Thoracic aorta (tissue), 2 donors: Measurements from ENCODE around the gene RFX5. TPM values are rescaled to one million over a fixed set of nuclear protein-coding genes. Genes with fewer than 3 reads are reported as not detected.

Experiments
- ATAC-seq: fragments of 150-250 bp; one replicate; pipeline ENCODE4 v1.8.0; 2017; ENCODE audit warnings: low read depth; ENCODE audit not compliant: insufficient number of reproducible peaks, low FRiP score
- DNase-seq: peaks from one replicate; pipeline ENCODE4 v3.0.0-alpha.2; 2020; ENCODE audit warnings: low spot score
- H3K27ac ChIP-seq, 2 donors: fragments of 200-600 bp; sonication (generic); 1 replicate in 1 of 2; 2 replicates in 1 of 2; pipeline ENCODE4 v1.5.1; 2016; ENCODE audit warnings: mild to moderate bottlenecking in 2 of 2, moderate library complexity in 2 of 2
- H3K27me3 ChIP-seq: fragments of 200-600 bp; sonication (generic); replicated peaks from 2 replicates; pipeline ENCODE4 v1.6.0; 2016; ENCODE audit warnings: mild to moderate bottlenecking; ENCODE audit not compliant: insufficient read depth
- H3K36me3 ChIP-seq: fragments of 200-600 bp; sonication (generic); one replicate; pipeline ENCODE4 v1.5.1; 2016
- H3K4me1 ChIP-seq, 2 donors: fragments of 200-600 bp; sonication (generic); 1 replicate in 1 of 2; 2 replicates in 1 of 2; pipeline versions ENCODE4 v1.5.1 to v1.6.0; 2016; ENCODE audit warnings: low read depth in 2 of 2, mild to moderate bottlenecking in 1 of 2; ENCODE audit not compliant: control insufficient read depth in 1 of 2
- H3K4me3 ChIP-seq: fragments of 200-600 bp; sonication (generic); 2 replicates; pipeline ENCODE4 v1.5.1; 2016; ENCODE audit warnings: mild to moderate bottlenecking
- H3K9me3 ChIP-seq: fragments of 200-600 bp; sonication (generic); 2 replicates; pipeline ENCODE4 v1.5.1; 2016
- total RNA-seq, 2 donors: library from RNA; depleted of rRNA; stranded (reverse); fragments of >200 nt; gene quantifications; one replicate each; pipeline versions ENCODE4 v1.1.0 to v1.2.3, GENCODE V29; 2016
- TF ChIP-seq, protein P1 (sequence below): fragments of 200-600 bp; sonication (generic); IDR thresholded peaks from one replicate; pipeline ENCODE4 v1.5.1; 2019; ENCODE audit warnings: antibody characterized with exemption

Gene RFX5
- total RNA-seq, 2 donors from 2014 or later, result 49.3 to 51.7 TPM

DNA sequence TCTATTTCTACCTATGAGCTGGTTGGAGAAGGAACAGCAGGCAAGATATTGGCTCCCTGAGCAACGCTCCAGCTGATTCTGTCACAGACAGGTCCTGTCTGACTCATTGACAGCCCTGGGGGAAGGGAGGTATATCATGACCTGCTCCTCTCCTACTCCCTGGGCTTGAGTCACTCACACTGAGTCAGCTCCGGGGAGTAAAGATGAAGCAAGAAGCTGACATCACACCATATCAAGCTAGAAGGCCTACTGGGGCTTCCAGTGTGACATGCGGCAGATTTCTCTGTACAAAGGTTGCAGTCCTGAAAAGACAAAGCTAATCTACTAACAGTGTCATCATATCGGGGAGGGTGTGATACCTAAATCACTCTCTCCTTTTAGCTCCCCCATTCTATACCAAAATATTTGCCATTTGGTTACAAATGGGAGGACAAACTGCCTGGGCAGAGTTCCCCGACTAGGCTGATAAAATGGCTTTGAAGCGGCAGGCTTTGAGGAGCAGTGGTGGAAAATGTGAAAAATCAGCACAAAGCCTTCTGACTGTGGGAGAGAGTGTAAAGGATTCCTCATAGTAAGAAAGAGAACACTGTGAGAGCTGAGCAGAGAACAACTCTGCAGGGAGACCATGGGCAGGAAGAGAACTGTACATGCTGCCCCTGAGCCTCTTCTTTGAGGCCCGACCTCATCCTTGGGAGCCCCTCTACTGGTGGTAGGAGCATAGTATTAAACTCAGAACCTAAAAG is 35.3 kb downstream of the RFX5 start:
- peak; percentile 91 for DNase-seq
- no peaks in the 10 kb centered on the region for H3K27me3 ChIP-seq
- H3K4me1 ChIP-seq, result peaks cover 23 to 46% of the 10 kb centered on the region in 2 donors
- H3K27ac ChIP-seq, result peak overlapping the region; percentile 69 to 71
- H3K36me3 ChIP-seq, result peaks cover 46% of the 10 kb centered on the region
- H3K9me3 ChIP-seq, result no peaks in the 10 kb centered on the region
- TF ChIP-seq, protein P1, sequence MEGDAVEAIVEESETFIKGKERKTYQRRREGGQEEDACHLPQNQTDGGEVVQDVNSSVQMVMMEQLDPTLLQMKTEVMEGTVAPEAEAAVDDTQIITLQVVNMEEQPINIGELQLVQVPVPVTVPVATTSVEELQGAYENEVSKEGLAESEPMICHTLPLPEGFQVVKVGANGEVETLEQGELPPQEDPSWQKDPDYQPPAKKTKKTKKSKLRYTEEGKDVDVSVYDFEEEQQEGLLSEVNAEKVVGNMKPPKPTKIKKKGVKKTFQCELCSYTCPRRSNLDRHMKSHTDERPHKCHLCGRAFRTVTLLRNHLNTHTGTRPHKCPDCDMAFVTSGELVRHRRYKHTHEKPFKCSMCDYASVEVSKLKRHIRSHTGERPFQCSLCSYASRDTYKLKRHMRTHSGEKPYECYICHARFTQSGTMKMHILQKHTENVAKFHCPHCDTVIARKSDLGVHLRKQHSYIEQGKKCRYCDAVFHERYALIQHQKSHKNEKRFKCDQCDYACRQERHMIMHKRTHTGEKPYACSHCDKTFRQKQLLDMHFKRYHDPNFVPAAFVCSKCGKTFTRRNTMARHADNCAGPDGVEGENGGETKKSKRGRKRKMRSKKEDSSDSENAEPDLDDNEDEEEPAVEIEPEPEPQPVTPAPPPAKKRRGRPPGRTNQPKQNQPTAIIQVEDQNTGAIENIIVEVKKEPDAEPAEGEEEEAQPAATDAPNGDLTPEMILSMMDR, result no peak
- no peak overlapping the region for H3K4me3 ChIP-seq
- peak; percentile 99 for ATAC-seq

DNA sequence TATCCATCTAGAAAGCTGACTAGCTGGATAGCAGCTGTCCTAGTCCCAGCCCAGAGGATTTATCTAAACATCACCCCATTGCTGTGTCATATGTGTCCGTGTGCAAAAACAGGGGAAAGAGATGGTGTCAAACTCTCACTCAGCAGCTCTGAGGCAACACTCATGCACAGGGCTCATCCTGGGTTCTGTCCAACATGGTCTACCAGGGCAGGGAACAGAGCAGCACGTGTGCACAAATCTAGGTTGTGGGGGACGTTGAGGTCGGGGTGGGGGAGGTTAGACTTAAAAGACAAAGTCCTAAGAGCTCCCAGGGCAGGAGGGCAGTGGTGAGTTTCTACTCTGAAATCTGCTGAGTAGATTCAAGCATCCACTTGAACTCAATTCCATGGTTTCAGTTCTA is 36.0 kb downstream of the RFX5 start:
- Histone ChIP-seq H3K9me3 (no peaks in the 10 kb centered on the region), H3K4me1 (peaks cover 23 to 46% of the 10 kb centered on the region in 2 donors), H3K36me3 (peaks cover 48% of the 10 kb centered on the region), H3K27ac (peak overlapping the region; percentile 51 to 69), H3K4me3 (no peak overlapping the region), H3K27me3 (no peaks in the 10 kb centered on the region)
- DNase-seq (no peak), ATAC-seq (no peak)
- TF ChIP-seq, protein P1, result no peak

DNA sequence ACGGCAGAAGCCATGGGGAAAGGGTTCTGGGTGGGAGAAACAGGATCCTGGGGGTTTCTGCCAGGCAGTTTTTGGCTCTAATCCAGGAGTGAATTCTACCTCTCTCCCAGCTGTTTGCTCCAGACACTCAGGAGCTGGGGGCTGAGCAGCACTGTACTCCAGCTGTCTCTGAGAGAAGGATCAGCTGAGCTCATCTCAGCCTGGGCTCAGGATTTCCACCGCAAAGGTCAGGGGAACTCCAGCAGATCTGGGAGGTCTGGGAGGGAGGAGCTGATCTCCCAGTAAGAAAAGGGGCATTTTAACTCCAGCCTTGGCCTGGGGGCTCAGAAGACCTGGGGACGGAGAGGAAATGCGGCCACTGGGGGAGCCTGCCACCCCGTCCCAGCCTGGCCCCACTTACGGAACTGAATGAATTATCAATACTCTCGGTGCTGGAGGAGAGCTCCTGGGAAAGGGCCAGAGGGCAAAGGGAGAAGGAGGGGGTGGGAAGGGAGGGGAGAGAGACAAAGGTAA is 37.2 kb downstream of the RFX5 start:
- H3K4me3 ChIP-seq, result no peak overlapping the region
- ATAC-seq (no peak), DNase-seq (no peak)
- no peaks in the 10 kb centered on the region for H3K9me3 ChIP-seq
- peaks cover 52% of the 10 kb centered on the region for H3K36me3 ChIP-seq
- no peaks in the 10 kb centered on the region for H3K27me3 ChIP-seq
- TF ChIP-seq, protein P1, result no peak
- H3K4me1 ChIP-seq, result peaks cover 23 to 46% of the 10 kb centered on the region in 2 donors
- H3K27ac ChIP-seq, result peak overlapping the region in 1 of 2 donors; percentile 31

DNA sequence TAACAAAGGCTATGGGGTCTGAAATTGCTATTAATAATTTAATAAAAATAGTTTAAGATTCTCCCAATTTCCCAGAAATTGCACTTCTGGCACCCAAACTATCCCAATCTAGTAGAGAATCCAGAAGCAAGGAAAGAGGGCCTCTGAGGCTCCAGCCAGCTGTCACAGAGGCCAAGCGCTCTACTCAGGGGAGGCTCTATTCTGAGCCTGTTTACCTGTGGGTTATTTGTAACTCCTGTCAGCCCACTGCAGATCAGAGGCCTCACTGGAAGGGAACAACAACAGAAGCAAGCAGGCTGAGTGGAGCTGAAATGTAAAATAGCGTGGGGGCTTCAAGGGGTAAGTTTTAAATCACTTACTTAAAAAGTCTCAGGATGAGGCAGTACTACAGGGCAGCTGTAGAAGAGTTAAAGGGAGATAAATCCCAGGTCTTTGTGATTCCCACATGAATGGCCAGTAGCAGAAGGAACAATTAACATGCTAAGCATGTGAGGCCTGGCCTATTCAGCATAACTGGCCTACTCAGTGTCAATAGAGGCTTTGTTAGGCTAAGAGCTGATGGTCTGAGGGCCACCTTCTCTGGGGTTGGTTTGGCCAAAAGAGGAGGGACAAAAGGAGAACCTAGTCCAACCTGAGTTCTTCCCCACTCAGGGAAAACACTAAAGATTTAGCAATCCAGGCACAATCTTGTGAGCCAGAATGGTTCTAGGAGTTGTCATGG is 52.1 kb downstream of the RFX5 start:
- DNase-seq, result no peak
- Histone ChIP-seq H3K9me3 (no peaks in the 10 kb centered on the region), H3K4me3 (no peak overlapping the region), H3K4me1 (no peaks in the 10 kb centered on the region), H3K27me3 (no peaks in the 10 kb centered on the region), H3K27ac (no peak overlapping the region), H3K36me3 (peaks cover 84% of the 10 kb centered on the region)
- TF ChIP-seq, protein P1, result no peak
- no peak for ATAC-seq

DNA sequence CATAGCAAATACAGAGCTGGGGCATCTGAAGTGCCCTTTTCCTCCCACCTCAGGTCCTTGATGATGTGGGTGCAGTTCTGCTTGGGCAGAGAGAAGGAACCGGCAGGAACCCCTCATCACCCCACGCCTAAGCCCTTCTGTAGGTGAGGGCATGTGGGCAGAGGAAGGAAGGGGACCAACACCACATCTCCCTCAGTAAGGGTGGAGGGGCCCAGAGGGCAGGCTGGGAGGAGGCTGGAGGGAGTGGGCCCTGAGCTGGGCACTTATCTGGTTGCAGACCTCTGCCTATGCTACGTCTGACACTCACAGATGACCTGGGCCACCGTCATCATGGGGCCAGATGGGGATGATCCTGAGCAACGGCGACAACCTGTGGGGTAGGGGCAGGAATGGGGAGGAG is 54.0 kb downstream of the RFX5 start:
- ATAC-seq (no peak), DNase-seq (no peak)
- no peaks in the 10 kb centered on the region for H3K9me3 ChIP-seq
- no peaks in the 10 kb centered on the region for H3K4me1 ChIP-seq
- TF ChIP-seq, protein P1, result no peak
- no peak overlapping the region for H3K27ac ChIP-seq
- peaks cover 81% of the 10 kb centered on the region for H3K36me3 ChIP-seq
- no peak overlapping the region for H3K4me3 ChIP-seq
- no peaks in the 10 kb centered on the region for H3K27me3 ChIP-seq
